ENCODE data around the gene HECW1. TPM values are rescaled to one million over a fixed set of nuclear protein-coding genes. Genes with fewer than 3 reads are reported as not detected.

Gene HECW1
- total and polyA plus RNA-seq, 2 of the 8 experiments (the other 6 are each of a cell fraction or from before 2014, with no cell fraction given) = 2.9 to 12.7 TPM

DNA sequence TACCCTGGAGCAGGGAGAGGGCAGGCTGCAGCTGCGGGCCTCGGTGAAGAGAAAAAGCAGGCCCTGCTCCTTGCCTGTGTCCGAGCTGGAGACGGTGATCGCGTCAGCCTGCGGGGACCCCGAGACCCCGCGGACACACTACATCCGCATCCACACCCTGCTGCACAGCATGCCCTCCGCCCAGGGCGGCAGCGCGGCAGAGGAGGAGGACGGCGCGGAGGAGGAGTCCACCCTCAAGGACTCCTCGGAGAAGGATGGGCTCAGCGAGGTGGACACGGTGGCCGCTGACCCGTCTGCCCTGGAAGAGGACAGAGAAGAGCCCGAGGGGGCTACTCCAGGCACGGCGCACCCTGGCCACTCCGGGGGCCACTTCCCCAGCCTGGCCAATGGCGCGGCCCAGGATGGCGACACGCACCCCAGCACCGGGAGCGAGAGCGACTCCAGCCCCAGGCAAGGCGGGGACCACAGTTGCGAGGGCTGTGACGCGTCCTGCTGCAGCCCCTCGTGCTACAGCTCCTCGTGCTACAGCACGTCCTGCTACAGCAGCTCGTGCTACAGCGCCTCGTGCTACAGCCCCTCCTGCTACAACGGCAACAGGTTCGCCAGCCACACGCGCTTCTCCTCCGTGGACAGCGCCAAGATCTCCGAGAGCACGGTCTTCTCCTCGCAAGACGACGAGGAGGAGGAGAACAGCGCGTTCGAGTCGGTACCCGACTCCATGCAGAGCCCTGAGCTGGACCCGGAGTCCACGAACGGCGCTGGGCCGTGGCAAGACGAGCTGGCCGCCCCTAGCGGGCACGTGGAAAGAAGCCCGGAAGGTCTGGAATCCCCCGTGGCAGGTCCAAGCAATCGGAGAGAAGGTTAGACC lies 332.5 kb downstream of the HECW1 start:
- Histone ChIP-seq H3K4me1 (replicated peaks in 1 of 4; ENCODE audit: control insufficient read depth in 3 of 4, insufficient read depth in 4 of 4, low read length in 3 of 4) (peaks cover 0 to 9% (median 1%) of the 10 kb centered on the region in 4 experiments; a peak in 4 of 7 replicates), H2AK5ac (ENCODE audit: low read depth, low read length) (no peak overlapping the region), H2BK5ac (ENCODE audit: low read depth, low read length) (no peak overlapping the region), H3K56ac (replicated peaks; ENCODE audit: insufficient read length, low read depth, low read length) (no peak overlapping the region), H4K91ac (replicated peaks; ENCODE audit: insufficient read length, low read length) (peak overlapping the region; percentile 56), H3K18ac (ENCODE audit: extremely low read depth, low read length) (no peak overlapping the region), H4K8ac (ENCODE audit: extremely low read depth, insufficient read depth, low read length) (no peak overlapping the region), H3K14ac (ENCODE audit: insufficient read length) (no peak overlapping the region), H2AFZ (ENCODE audit: low read length) (no peak overlapping the region), H3K9me3 (ENCODE audit: insufficient read depth in 2 of 2, low read depth in 1 of 2, low read length in 1 of 2) (no peaks in the 10 kb centered on the region), H3K27ac (ENCODE audit: low read depth, low read length) (no peak overlapping the region), H2BK120ac (replicated peaks; ENCODE audit: low read depth, low read length) (no peak overlapping the region), H4K5ac (ENCODE audit: insufficient read length, low read depth, low read length) (no peak overlapping the region), H3K4me3 (ENCODE audit: extremely low read depth in 1 of 4, insufficient read depth in 2 of 4, low read depth in 3 of 4, low read length in 4 of 4) (no peak overlapping the region), H3K23ac (ENCODE audit: insufficient read length) (no peak overlapping the region), H3K23me2 (ENCODE audit: low read depth, low read length) (no peaks in the 10 kb centered on the region), H4K20me1 (replicated peaks in 1 of 2; ENCODE audit: control insufficient read depth in 1 of 2, insufficient read depth in 2 of 2, low read length in 2 of 2) (no peaks in the 10 kb centered on the region), H3K4ac (replicated peaks; ENCODE audit: insufficient read length, low read depth, low read length) (no peak overlapping the region), H3K79me2 (ENCODE audit: control insufficient read depth in 1 of 2, insufficient read depth in 2 of 2, low read length in 2 of 2) (no peaks in the 10 kb centered on the region), H3K4me2 (ENCODE audit: insufficient read depth in 1 of 2, low read depth in 2 of 2, low read length in 2 of 2) (no peak overlapping the region), H3K9ac (replicated peaks in 1 of 4; ENCODE audit: extremely low read depth in 1 of 4, low read depth in 3 of 4, low read length in 3 of 4) (no peak overlapping the region), H3K27me3 (replicated peaks in 1 of 4; ENCODE audit: control insufficient read depth in 3 of 4, extremely low read depth in 1 of 4, insufficient read depth in 3 of 4, low read length in 3 of 4) (no peaks in the 10 kb centered on the region), H3K79me1 (ENCODE audit: low read depth, low read length) (no peaks in the 10 kb centered on the region; the same call in 1 of the 2 replicates), H2BK15ac (ENCODE audit: low read length) (no peak overlapping the region), H3K36me3 (ENCODE audit: control insufficient read depth in 2 of 4, insufficient read depth in 4 of 4, low read length in 3 of 4) (no peaks in the 10 kb centered on the region), H2BK12ac (ENCODE audit: low read depth, low read length) (no peak overlapping the region; the same call in 1 of the 2 replicates), H2BK20ac (ENCODE audit: low read length) (no peak overlapping the region)
- no peak for FAIRE-seq
- CTCF ChIA-PET (ENCODE audit: partially characterized antibody) = interaction anchor here (0.8 to 2.3 kb wide), 6 partner anchors 10 to 504 kb away, joined by 3 to 14 read pairs (median 4); no protein-coding TSS in a partner anchor
- TF ChIP-seq KDM5A (IDR thresholded peaks at IDR 0.05; ENCODE audit: low read length) = no peak
- TF ChIP-seq SRF (IDR thresholded peaks at IDR 0.05; ENCODE audit: low read depth, low read length) = no peak
- peak in 1 of 2 experiments; percentile 42 for DNase-seq (ENCODE audit: low read depth in 1 of 2, low spot score in 2 of 2)
- POLR2A ChIA-PET (ENCODE audit: partially characterized antibody) = no interaction called here
- 94% methylated on average over 70 of the region's 72 CpGs; no CpG with 5 or more reads in 1 of the 2 experiments for WGBS, 2 experiments (ENCODE audit: extremely low coverage in 1 of 2, insufficient coverage in 1 of 2, insufficient read length in 1 of 2, insufficient replicate concordance in 2 of 2, low coverage in 1 of 2, low lambda C conversion rate in 2 of 2, missing lambda C conversion rate in 1 of 2)

All from H1 (cell line).